HUES6 (cell line): ENCODE results near the gene GRPEL2.

ENCODE experiments used
- H3K27ac ChIP-seq: 2 replicates; pipeline ENCODE4 v1.7.0; 2013; ENCODE audit warnings: low read depth, mild to moderate bottlenecking, low read length, inconsistent platforms
- H3K27me3 ChIP-seq: 2 replicates; pipeline ENCODE4 v1.6.1; 2013; ENCODE audit warnings: low read length; ENCODE audit not compliant: control insufficient read depth, insufficient read depth
- H3K36me3 ChIP-seq: 2 replicates; pipeline ENCODE4 v1.6.1; 2013; ENCODE audit warnings: low read length; ENCODE audit not compliant: control insufficient read depth, insufficient read depth
- H3K4me1 ChIP-seq: 2 replicates; pipeline ENCODE4 v1.6.1; 2013; ENCODE audit warnings: low read length; ENCODE audit not compliant: control insufficient read depth, insufficient read depth
- H3K4me3 ChIP-seq: 2 replicates; pipeline ENCODE4 v1.5.1; 2013; ENCODE audit warnings: low read depth, low read length
- H3K9ac ChIP-seq: one replicate; pipeline ENCODE4 v1.6.1; 2013; ENCODE audit warnings: mild to moderate bottlenecking, low read length
- H3K9me3 ChIP-seq: 2 replicates; pipeline ENCODE4 v1.6.1; 2013; ENCODE audit warnings: low read depth, low read length; ENCODE audit not compliant: control insufficient read depth, insufficient read depth

GRPEL2 gene

DNA sequence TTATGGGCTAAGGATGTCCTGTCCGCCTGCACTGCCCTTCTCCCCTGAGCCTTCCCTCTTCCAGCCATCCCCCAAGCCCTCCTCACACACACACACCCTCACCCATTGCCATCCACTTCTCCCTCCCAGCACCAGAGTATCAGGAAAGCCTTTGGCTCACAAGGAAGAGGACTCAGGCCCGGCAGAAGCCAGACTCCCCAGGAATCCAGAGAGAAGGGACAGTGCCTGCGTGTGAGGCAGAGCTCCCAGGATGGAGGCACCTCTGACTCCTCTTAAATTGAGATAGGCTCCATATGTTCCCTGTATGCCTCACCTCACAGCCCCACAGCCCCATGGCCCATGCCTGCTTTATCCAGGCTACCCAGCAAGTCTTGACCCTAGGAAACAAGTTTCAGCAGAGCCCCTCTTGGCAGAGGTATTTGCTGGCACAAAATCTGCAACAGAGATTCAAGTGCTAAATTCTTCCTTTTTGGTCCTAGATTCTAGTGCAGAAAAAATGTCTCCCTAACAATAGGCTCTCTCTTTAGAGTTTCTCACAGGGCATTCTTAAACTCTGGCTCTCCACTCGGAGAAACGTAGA, 33.0 kb downstream of the GRPEL2 start:
- H3K9ac ChIP-seq, result no peak overlapping the region
- peaks cover 8% of the 10 kb centered on the region; the same call in 1 of the 2 replicates for H3K4me1 ChIP-seq
- H3K27me3 ChIP-seq, result no peaks in the 10 kb centered on the region
- H3K36me3 ChIP-seq, result no peaks in the 10 kb centered on the region
- H3K4me3 ChIP-seq, result no peak overlapping the region
- H3K27ac ChIP-seq, result no peak overlapping the region
- no peaks in the 10 kb centered on the region for H3K9me3 ChIP-seq

DNA sequence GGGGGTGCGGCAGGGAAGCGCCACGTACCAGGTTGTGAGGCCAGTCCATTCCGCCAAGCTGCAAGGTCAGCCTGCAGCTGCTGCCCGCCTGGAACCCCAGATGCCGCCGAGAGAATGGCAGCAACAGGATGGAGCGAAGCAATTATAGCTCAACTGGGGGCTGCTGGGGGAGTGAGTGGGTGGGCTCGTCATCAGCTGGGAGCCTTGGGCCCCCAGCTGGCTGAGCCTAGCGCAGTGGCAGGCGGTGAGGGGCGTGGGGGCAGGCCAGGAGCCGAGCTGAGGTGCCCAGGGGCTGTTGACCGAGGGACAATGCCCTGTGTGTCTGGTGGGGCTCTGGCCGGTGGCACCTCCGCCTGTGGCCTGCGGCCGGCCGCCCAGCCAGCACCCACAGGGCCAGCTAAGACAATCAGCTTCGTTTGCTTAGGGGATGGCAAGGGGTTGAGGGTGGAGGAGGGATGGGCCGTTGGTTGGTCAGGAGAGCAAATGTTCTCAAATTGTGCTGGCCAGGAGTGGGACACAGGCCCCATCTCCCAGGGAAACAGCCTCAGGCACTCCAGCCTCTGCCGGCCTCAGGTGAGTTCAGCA, 34.0 kb downstream of the GRPEL2 start, which contains the start of gene IL17B:
IL17B (minus strand) TSS at position 116 of the 585 bp plus-strand sequence; CDS start at position 49, 67 bp downstream.
- H3K36me3 ChIP-seq, result no peaks in the 10 kb centered on the region
- H3K9me3 ChIP-seq, result no peaks in the 10 kb centered on the region
- H3K27me3 ChIP-seq, result no peaks in the 10 kb centered on the region
- H3K4me3 ChIP-seq, result no peak within 1 kb of the TSS
- H3K9ac ChIP-seq, result no peak within 1 kb of the TSS
- peaks cover 8% of the 10 kb centered on the region; the same call in 1 of the 2 replicates for H3K4me1 ChIP-seq
- no peak within 1 kb of the TSS for H3K27ac ChIP-seq

DNA sequence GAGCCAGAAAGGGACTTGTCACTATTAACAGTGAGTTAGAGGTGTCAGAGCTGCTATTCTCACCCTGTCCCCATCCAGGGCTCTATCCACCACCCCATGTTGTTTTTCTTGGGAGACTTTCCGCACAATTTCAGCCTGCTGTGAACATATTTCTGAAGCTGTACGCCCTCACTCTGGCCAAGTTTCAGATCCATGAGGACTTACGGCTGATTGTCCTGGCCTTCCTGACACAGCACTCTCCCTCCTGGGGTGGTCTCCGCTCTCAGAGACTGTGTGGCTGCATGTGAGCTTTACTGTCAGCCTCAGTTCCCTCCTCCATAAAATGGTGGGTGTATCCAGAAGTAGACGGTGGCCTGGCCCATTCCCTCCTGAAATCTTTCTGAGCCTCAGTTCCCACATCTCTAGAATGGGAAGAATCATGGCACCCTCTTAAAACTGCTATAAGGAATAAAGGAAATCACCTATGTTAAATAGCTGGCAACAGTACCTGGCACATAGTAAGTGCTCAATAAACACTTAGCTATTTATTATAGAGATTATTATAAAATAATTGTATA, 34.6 kb downstream of the GRPEL2 start:
- Histone ChIP-seq H3K27ac (no peak overlapping the region), H3K9ac (no peak overlapping the region), H3K9me3 (no peaks in the 10 kb centered on the region), H3K4me3 (no peak overlapping the region), H3K4me1 (peaks cover 8% of the 10 kb centered on the region; the same call in 1 of the 2 replicates), H3K36me3 (no peaks in the 10 kb centered on the region), H3K27me3 (no peaks in the 10 kb centered on the region)

DNA sequence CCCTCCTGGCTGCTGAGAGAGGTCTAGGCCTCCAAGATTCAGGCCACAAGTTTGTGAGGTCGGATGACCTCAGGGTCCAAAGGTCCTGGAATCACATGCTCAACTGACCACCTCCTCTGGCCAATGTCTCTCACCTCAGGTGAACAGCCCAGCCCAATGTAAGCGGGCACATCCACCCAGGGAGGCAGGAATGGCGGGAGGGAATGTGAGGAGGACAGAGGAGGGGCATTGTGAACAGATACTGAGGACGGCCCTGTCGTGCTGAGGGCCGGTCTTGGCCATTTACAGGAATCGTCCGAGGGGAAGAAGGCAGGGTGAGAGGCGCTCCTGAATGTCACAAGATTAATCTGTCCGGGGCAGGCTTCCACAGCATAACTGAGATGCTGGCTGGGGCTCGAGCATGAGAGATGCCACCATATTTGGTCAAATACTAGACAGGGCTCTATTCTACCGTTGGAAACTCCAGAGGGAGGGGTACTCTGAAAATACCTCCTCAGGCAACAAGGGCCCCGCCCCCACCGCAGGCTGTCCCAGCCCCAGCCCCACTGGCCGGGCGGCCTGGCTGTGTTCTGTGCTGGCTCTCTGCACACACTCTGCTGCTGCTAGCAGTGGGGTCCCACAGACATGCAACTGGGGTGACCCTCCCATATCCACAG, 35.3 kb downstream of the GRPEL2 start:
- H3K27ac ChIP-seq, result no peak overlapping the region
- no peak overlapping the region for H3K4me3 ChIP-seq
- peak overlapping the region; percentile 64 for H3K9ac ChIP-seq
- no peaks in the 10 kb centered on the region for H3K27me3 ChIP-seq
- peaks cover 10% of the 10 kb centered on the region; the same call in 1 of the 2 replicates for H3K4me1 ChIP-seq
- no peaks in the 10 kb centered on the region for H3K36me3 ChIP-seq
- no peaks in the 10 kb centered on the region for H3K9me3 ChIP-seq

DNA sequence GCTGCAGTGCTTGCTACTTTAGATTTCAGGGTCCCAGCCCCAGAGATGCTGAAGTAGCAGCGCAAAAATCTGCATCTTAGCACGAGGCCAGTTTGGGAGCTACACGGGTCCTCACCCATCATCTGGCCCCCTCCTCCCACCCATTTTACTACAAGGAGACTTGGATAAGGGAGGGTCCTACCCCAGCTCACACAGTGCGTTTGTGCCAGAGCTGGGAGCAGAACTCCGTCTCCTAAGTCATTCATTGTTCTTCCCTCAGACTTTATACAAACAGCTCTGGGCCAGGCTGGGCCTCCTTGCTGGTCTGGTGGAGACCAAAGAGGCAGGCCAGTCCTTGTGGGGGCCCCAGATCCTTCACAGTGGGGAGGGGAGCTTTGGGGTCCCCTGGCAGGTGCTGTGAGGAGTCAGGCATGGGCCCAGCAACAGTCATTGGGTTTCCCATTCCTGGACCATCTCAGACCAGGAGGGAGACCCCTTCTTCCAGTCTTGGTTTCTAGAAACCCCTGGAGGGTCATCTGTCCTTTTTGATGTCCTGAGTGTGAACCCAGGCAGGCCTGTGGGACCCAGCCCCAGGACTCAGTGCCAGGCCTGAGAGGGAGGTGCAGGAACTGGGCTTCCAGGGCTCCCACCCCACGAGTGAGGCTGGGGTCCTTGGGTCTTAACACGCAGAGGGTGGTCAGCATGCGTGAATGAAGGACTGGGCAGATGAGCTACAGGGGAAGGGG, 36.1 kb downstream of the GRPEL2 start:
- Histone ChIP-seq H3K9ac (no peak overlapping the region), H3K27ac (no peak overlapping the region), H3K36me3 (no peaks in the 10 kb centered on the region), H3K27me3 (no peaks in the 10 kb centered on the region), H3K4me3 (no peak overlapping the region), H3K9me3 (no peaks in the 10 kb centered on the region), H3K4me1 (peaks cover 17% of the 10 kb centered on the region; the same call in 1 of the 2 replicates)

DNA sequence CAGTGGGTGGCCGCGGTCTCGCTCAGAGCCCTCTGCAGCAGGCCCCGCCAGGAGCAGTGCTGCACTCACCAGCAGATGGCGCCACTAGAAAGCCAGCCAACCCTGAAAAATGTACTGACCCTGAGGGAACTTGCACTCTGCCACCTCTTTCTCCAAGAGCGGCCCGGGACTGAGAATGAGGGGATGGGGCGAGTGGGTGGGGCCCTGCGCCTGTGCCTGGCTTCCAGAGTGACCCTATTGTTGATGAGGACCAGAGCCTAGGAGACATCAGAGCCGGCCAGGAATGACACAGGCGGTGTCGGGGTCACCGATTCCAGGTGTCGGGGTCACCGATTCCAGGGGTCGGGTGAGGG, 36.7 kb downstream of the GRPEL2 start:
- H3K4me1 ChIP-seq, result peaks cover 17% of the 10 kb centered on the region; the same call in 1 of the 2 replicates
- no peaks in the 10 kb centered on the region for H3K36me3 ChIP-seq
- H3K27ac ChIP-seq, result no peak overlapping the region
- H3K27me3 ChIP-seq, result no peaks in the 10 kb centered on the region
- H3K4me3 ChIP-seq, result no peak overlapping the region
- no peak overlapping the region for H3K9ac ChIP-seq
- H3K9me3 ChIP-seq, result no peaks in the 10 kb centered on the region

DNA sequence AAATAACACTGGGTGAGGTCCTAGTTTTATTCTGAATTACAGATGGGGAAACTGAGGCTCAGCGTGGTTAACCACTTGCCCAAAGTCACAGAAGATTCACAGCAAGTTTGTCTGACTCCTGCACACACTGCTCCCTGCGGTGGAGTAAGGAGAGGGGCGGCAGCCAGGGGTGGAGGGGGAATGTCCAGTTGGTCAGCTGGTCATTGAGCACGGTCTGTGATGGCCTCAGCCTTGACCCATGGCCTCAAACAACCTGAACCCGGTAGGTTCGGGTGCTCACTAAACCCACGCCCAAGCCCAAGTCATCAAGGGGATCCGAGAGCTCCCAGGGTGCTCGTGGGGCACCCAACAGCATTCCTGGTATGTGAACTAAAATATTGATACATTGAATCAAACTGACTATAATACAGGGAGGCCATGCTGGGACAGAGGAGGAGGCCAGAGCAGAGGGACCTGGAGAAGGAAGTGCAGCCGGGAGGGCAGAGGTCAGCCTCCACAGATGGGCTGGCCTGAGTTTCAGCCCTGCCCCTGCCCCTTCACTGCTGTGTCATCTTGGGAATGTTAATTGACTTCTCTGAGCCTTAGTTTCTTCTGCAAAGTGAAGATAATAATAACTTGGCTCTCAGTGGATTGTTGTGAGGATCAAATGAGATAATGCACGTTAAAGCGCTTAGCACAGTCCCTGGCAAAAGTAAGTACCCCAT, 37.4 kb downstream of the GRPEL2 start:
- H3K4me3 ChIP-seq, result no peak overlapping the region
- no peaks in the 10 kb centered on the region for H3K36me3 ChIP-seq
- peaks cover 17% of the 10 kb centered on the region; the same call in 1 of the 2 replicates for H3K4me1 ChIP-seq
- no peaks in the 10 kb centered on the region for H3K9me3 ChIP-seq
- no peak overlapping the region for H3K9ac ChIP-seq
- no peaks in the 10 kb centered on the region for H3K27me3 ChIP-seq
- H3K27ac ChIP-seq, result no peak overlapping the region

DNA sequence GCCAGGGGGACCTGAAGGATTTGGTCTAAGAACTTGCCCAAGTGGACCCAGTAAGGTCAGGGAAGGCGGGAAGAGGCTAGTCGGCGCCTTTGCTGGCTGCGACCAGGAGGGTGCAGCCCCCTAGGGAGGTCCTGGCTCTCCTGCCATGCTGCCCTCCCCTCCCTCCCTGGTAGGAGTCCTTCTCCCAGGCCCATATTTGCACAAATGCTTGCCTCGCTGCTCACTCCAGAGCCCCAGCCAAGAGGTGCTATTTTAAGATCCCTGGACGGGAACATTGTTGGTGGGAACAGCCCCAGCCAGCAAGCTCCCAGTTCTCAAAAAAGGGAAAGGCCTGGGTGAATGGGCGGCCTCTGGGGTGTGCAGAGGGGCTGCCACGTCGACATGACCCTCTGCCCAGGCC, 38.1 kb downstream of the GRPEL2 start:
- H3K4me1 ChIP-seq, result peaks cover 17% of the 10 kb centered on the region; the same call in 1 of the 2 replicates
- peaks cover 7% of the 10 kb centered on the region; the same call in 1 of the 2 replicates for H3K9me3 ChIP-seq
- no peaks in the 10 kb centered on the region for H3K27me3 ChIP-seq
- H3K27ac ChIP-seq, result no peak overlapping the region
- no peak overlapping the region for H3K4me3 ChIP-seq
- H3K9ac ChIP-seq, result no peak overlapping the region
- H3K36me3 ChIP-seq, result no peaks in the 10 kb centered on the region

DNA sequence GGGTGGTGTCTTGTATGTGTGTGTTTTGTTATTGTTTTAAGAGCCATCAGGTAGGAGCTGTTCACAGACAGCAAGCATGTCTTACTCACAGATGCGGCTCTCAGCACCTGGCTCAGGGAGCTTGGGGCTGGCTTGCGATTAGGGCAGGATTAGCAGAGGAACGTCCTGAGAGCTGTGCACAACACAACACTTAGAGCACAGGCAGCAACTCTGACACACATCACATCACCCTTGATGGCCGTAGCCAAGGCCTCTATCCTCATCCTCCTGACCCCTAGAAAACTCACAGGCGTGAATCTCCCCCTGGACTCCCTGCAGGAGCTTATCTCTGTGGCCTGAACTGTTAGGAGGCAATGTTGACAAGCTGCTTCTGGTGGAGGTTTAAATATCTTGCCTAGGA, 40.9 kb downstream of the GRPEL2 start:
- Histone ChIP-seq H3K9me3 (peaks cover 11% of the 10 kb centered on the region; the same call in 1 of the 2 replicates), H3K27me3 (no peaks in the 10 kb centered on the region), H3K4me1 (peaks cover 10% of the 10 kb centered on the region; the same call in 1 of the 2 replicates), H3K9ac (no peak overlapping the region), H3K4me3 (no peak overlapping the region), H3K27ac (peak overlapping the region; percentile 12; the same call in 1 of the 2 replicates), H3K36me3 (no peaks in the 10 kb centered on the region)

DNA sequence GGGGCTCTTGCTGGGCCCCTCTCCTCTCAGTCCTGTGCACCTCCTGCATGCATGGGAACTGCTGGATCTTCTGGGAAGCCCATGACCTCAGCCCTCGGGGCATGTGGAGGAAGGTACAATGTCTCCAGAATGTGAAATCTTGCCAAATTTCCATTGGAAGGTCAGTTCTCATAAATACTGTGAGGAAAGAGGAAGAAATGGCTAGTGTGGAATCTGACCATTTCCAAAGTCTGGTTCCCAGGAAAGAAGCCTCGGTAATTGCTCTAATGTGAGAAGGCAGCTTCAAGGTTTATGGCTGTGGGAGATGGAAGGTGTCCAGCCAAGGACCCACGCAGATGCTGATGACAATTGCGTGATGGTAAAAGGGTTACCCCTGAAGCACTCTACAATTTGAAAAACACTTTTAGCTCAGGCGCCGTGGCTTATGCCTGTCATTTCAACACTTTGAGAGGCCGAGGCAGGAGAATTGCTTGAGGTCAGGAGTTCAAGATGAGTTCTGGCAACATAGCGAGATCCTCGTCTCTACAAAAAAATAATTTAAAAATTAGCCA, 41.9 kb downstream of the GRPEL2 start:
- H3K27ac ChIP-seq, result no peak overlapping the region

More for the DNA sequence above, 41.9 kb downstream of the GRPEL2 start:
- Histone ChIP-seq H3K9me3 (peaks cover 11% of the 10 kb centered on the region; the same call in 1 of the 2 replicates), H3K36me3 (no peaks in the 10 kb centered on the region), H3K4me1 (peaks cover 9% of the 10 kb centered on the region; the same call in 1 of the 2 replicates), H3K27me3 (no peaks in the 10 kb centered on the region), H3K4me3 (no peak overlapping the region), H3K9ac (no peak overlapping the region)
